GM12878 (cell line): ENCODE measurements around the gene NFATC1.

Experiments used
- TF ChIP-seq, protein P1 (sequence below): IDR thresholded peaks from 2 replicates; pipeline ENCODE4 v1.6.1; 2011; ENCODE audit warnings: borderline replicate concordance, low read depth, mild to moderate bottlenecking, moderate library complexity, low read length; ENCODE audit not compliant: insufficient read depth, poor library complexity, severe bottlenecking
- TF ChIP-seq, protein P2 (sequence below): fragments of 450-650 bp; conservative IDR thresholded peaks from 2 replicates; pipeline ENCODE4 v1.6.1; 2017; ENCODE audit warnings: mild to moderate bottlenecking, moderate library complexity

DNA sequence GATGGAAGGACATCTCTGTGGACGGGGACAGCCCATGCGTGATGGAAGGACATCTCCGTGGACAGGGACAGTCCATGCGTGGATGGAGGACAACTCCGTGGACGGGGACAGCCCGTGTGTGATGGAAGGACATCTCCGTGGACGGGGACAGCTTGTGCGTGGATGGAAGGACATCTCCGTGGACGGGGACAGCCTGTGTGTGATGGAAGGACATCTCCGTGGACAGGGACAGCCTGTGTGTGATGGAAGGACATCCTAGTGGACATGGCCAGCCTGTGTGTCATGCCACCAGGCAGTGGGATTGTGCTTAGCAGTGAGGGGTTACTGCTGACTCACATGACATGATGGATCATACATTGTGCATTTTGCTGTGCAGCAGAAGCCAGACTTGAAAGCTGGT is 30.0 kb upstream of the NFATC1 start:
- TF ChIP-seq, protein P1, sequence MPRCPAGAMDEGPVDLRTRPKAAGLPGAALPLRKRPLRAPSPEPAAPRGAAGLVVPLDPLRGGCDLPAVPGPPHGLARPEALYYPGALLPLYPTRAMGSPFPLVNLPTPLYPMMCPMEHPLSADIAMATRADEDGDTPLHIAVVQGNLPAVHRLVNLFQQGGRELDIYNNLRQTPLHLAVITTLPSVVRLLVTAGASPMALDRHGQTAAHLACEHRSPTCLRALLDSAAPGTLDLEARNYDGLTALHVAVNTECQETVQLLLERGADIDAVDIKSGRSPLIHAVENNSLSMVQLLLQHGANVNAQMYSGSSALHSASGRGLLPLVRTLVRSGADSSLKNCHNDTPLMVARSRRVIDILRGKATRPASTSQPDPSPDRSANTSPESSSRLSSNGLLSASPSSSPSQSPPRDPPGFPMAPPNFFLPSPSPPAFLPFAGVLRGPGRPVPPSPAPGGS = no peak
- TF ChIP-seq, protein P2, sequence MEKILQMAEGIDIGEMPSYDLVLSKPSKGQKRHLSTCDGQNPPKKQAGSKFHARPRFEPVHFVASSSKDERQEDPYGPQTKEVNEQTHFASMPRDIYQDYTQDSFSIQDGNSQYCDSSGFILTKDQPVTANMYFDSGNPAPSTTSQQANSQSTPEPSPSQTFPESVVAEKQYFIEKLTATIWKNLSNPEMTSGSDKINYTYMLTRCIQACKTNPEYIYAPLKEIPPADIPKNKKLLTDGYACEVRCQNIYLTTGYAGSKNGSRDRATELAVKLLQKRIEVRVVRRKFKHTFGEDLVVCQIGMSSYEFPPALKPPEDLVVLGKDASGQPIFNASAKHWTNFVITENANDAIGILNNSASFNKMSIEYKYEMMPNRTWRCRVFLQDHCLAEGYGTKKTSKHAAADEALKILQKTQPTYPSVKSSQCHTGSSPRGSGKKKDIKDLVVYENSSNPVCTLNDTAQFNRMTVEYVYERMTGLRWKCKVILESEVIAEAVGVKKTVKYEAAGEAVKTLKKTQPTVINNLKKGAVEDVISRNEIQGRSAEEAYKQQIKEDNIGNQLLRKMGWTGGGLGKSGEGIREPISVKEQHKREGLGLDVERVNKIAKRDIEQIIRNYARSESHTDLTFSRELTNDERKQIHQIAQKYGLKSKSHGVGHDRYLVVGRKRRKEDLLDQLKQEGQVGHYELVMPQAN = no peak
